ENCODE data around the gene DKK3.

DKK3 gene

DNA sequence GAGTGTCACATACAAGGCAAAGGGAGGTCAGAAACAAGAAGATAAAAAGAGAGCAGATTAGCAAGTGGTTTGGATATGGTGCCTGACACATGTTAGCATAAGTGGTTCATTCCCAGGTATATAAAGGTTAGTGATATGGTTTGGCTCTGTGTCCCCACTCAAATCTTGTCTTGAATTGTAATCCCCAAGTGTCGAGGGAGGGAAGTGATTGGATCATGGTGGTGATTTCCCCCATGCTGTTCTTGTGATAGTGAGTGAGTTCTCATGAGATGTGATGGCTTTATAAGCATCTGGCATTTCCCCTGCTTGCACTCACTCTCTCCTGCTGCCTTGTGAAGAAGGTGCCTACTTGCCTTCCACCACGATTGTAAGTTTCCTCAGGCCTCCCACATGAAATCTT is 12.1 kb upstream of the DKK3 start:
- Histone ChIP-seq H3K4me3 (ENCODE audit: low read depth in 1 of 2, low read length in 2 of 2) (no peak overlapping the region), H4K20me1 (ENCODE audit: insufficient read depth, low read length) (no peaks in the 10 kb centered on the region), H3K9ac (ENCODE audit: low read depth, low read length) (no peak overlapping the region), H2AFZ (ENCODE audit: low read depth, low read length) (no peak overlapping the region), H3K27ac (ENCODE audit: low read length) (no peak overlapping the region), H3K79me2 (ENCODE audit: insufficient read depth, low read length) (no peaks in the 10 kb centered on the region), H3K36me3 (ENCODE audit: insufficient read depth, low read length) (no peaks in the 10 kb centered on the region), H3K9me3 (ENCODE audit: insufficient read depth, low read length, severe bottlenecking) (peaks cover 3% of the 10 kb centered on the region), H3K4me2 (ENCODE audit: insufficient read depth, low read length) (no peak overlapping the region), H3K4me1 (ENCODE audit: insufficient read depth, low read length) (no peaks in the 10 kb centered on the region), H3K27me3 (ENCODE audit: insufficient read depth, low read length, poor library complexity) (peaks cover 24% of the 10 kb centered on the region)
- ATAC-seq (ENCODE audit: insufficient read depth, low read depth), result no peak
- no peak for TF ChIP-seq EZH2 (IDR thresholded peaks at IDR 0.05; ENCODE audit: borderline replicate concordance, low read depth, low read length, severe bottlenecking)
- TF ChIP-seq CTCF (IDR thresholded peaks at IDR 0.05; ENCODE audit: borderline replicate concordance, extremely low read depth, low read length, poor library complexity, severe bottlenecking), result no peak
- no peak for DNase-seq

- DNase-seq, result no peak
- Histone ChIP-seq H3K4me3 (ENCODE audit: low read depth in 1 of 2, low read length in 2 of 2) (no peak overlapping the region), H3K9ac (ENCODE audit: low read depth, low read length) (no peak overlapping the region), H2AFZ (ENCODE audit: low read depth, low read length) (no peak overlapping the region), H3K27ac (ENCODE audit: low read length) (no peak overlapping the region), H3K9me3 (ENCODE audit: insufficient read depth, low read length, severe bottlenecking) (peaks cover 3% of the 10 kb centered on the region), H3K36me3 (ENCODE audit: insufficient read depth, low read length) (no peaks in the 10 kb centered on the region), H4K20me1 (ENCODE audit: insufficient read depth, low read length) (no peaks in the 10 kb centered on the region), H3K4me2 (ENCODE audit: insufficient read depth, low read length) (no peak overlapping the region), H3K79me2 (ENCODE audit: insufficient read depth, low read length) (no peaks in the 10 kb centered on the region), H3K27me3 (ENCODE audit: insufficient read depth, low read length, poor library complexity) (peaks cover 24% of the 10 kb centered on the region), H3K4me1 (ENCODE audit: insufficient read depth, low read length) (no peaks in the 10 kb centered on the region)
- no peak for ATAC-seq (ENCODE audit: insufficient read depth, low read depth)
- TF ChIP-seq EZH2 (IDR thresholded peaks at IDR 0.05; ENCODE audit: borderline replicate concordance, low read depth, low read length, severe bottlenecking), result no peak
- no peak for TF ChIP-seq CTCF (IDR thresholded peaks at IDR 0.05; ENCODE audit: borderline replicate concordance, extremely low read depth, low read length, poor library complexity, severe bottlenecking)
Measured at GRCh38 chr11:12019866-12020416, 11.5 kb upstream of the DKK3 start.

- Histone ChIP-seq H3K27me3 (ENCODE audit: insufficient read depth, low read length, poor library complexity) (peaks cover 24% of the 10 kb centered on the region), H4K20me1 (ENCODE audit: insufficient read depth, low read length) (no peaks in the 10 kb centered on the region), H3K9me3 (ENCODE audit: insufficient read depth, low read length, severe bottlenecking) (no peaks in the 10 kb centered on the region), H3K79me2 (ENCODE audit: insufficient read depth, low read length) (no peaks in the 10 kb centered on the region), H3K9ac (ENCODE audit: low read depth, low read length) (no peak overlapping the region), H3K36me3 (ENCODE audit: insufficient read depth, low read length) (no peaks in the 10 kb centered on the region), H2AFZ (ENCODE audit: low read depth, low read length) (no peak overlapping the region), H3K4me2 (ENCODE audit: insufficient read depth, low read length) (no peak overlapping the region), H3K4me1 (ENCODE audit: insufficient read depth, low read length) (no peaks in the 10 kb centered on the region), H3K27ac (ENCODE audit: low read length) (no peak overlapping the region), H3K4me3 (ENCODE audit: low read depth in 1 of 2, low read length in 2 of 2) (no peak overlapping the region)
- DNase-seq (no peak), ATAC-seq (ENCODE audit: insufficient read depth, low read depth) (no peak)
- TF ChIP-seq CTCF (IDR thresholded peaks at IDR 0.05; ENCODE audit: borderline replicate concordance, extremely low read depth, low read length, poor library complexity, severe bottlenecking) (no peak), EZH2 (IDR thresholded peaks at IDR 0.05; ENCODE audit: borderline replicate concordance, low read depth, low read length, severe bottlenecking) (no peak)
Measured at GRCh38 chr11:12019337-12019736, 10.9 kb upstream of the DKK3 start.
